GM23338 (cell line): Measurements from ENCODE around the gene THSD4. TPM values are rescaled to one million over a fixed set of nuclear protein-coding genes. Genes with fewer than 3 reads are reported as not detected.

Experiments used
- ATAC-seq: fragments of 200-7000 bp; cut with Tn5 transposase; 3 replicates; pipeline ENCODE4 v1.9.1; 2020
- DNase-seq: peaks from one replicate; pipeline ENCODE4 v3.0.0-alpha.2; 2015; ENCODE audit warnings: low spot score
- H2AFZ ChIP-seq: fragments of 200-600 bp; sonication (generic); 2 replicates; pipeline ENCODE4 v1.8.0; 2016; ENCODE audit warnings: antibody characterized with exemption, mild to moderate bottlenecking, moderate library complexity
- H3F3A ChIP-seq: fragments of 200-600 bp; sonication (generic); replicated peaks from 2 replicates; pipeline ENCODE4 v1.8.0; 2017; ENCODE audit warnings: antibody characterized with exemption, mixed run types, low read depth
- H3K27ac ChIP-seq: fragments of 200-600 bp; sonication (generic); 2 replicates; pipeline ENCODE4 v1.6.1; 2016; ENCODE audit warnings: low read depth
- H3K27me3 ChIP-seq: fragments of 200-600 bp; sonication (generic); 2 replicates; pipeline ENCODE4 v1.8.0; 2016; ENCODE audit warnings: mild to moderate bottlenecking, mixed run types, moderate library complexity; ENCODE audit not compliant: insufficient read depth
- H3K36me3 ChIP-seq: fragments of 200-600 bp; sonication (generic); 2 replicates; pipeline ENCODE4 v1.8.0; 2016; ENCODE audit warnings: mild to moderate bottlenecking; ENCODE audit not compliant: insufficient read depth
- H3K4me1 ChIP-seq: fragments of 200-600 bp; sonication (generic); 2 replicates; pipeline ENCODE4 v1.8.0; 2016; ENCODE audit warnings: mild to moderate bottlenecking, moderate library complexity; ENCODE audit not compliant: insufficient read depth
- H3K4me2 ChIP-seq: fragments of 200-600 bp; sonication (generic); 2 replicates; pipeline ENCODE4 v1.7.1; 2017; ENCODE audit warnings: mixed run types
- H3K4me3 ChIP-seq: fragments of 200-600 bp; sonication (generic); 2 replicates; pipeline ENCODE4 v1.6.1; 2016; ENCODE audit warnings: mixed run types
- H3K79me2 ChIP-seq: fragments of 200-600 bp; sonication (generic); replicated peaks from 2 replicates; pipeline ENCODE4 v1.8.0; 2017; ENCODE audit warnings: mild to moderate bottlenecking; ENCODE audit not compliant: insufficient read depth
- H3K9me2 ChIP-seq: fragments of 200-600 bp; sonication (generic); 2 replicates; pipeline ENCODE4 v1.8.0; 2017; ENCODE audit not compliant: insufficient read depth
- H4K20me1 ChIP-seq: fragments of 200-600 bp; sonication (generic); replicated peaks from 2 replicates; pipeline ENCODE4 v1.8.0; 2017; ENCODE audit warnings: mild to moderate bottlenecking; ENCODE audit not compliant: insufficient read depth
- H3K27ac Mint-ChIP-seq: 2 replicates; pipeline ENCODE4 v1.8.0; 2020; ENCODE audit warnings: inconsistent platforms, mild to moderate bottlenecking, moderate library complexity, mixed read lengths
- H3K27me3 Mint-ChIP-seq: 3 replicates; pipeline ENCODE4 v1.8.0; 2022; ENCODE audit warnings: low read depth, mild to moderate bottlenecking, moderate library complexity, mixed read lengths, inconsistent platforms; ENCODE audit not compliant: insufficient read depth, poor library complexity
- H3K36me3 Mint-ChIP-seq: 3 replicates; pipeline ENCODE4 v1.8.0; 2021; ENCODE audit warnings: low read depth, mild to moderate bottlenecking, inconsistent platforms, moderate library complexity, mixed read lengths
- H3K4me1 Mint-ChIP-seq: 3 replicates; pipeline ENCODE4 v1.8.0; 2020; ENCODE audit warnings: mild to moderate bottlenecking, inconsistent platforms, mixed read lengths
- H3K4me3 Mint-ChIP-seq: 3 replicates; pipeline ENCODE4 v1.8.0; 2021; ENCODE audit warnings: moderate library complexity, mild to moderate bottlenecking, inconsistent platforms, mixed read lengths
- H3K9me3 Mint-ChIP-seq: 3 replicates; pipeline ENCODE4 v1.8.0; 2020; ENCODE audit warnings: moderate library complexity, mild to moderate bottlenecking, inconsistent platforms, mixed read lengths
- CREB1 ChIP-seq: fragments of 250-450 bp; sonication (Bioruptor Pico); IDR thresholded peaks from 2 replicates; pipeline ENCODE4 v1.5.0; 2020; ENCODE audit warnings: low read depth, mild to moderate bottlenecking, moderate library complexity
- EZH2 ChIP-seq: fragments of 200-600 bp; sonication (generic); IDR thresholded peaks from one replicate; pipeline ENCODE4 v1.8.0; 2017; ENCODE audit warnings: antibody characterized with exemption, mild to moderate bottlenecking, low read depth; ENCODE audit not compliant: unreplicated experiment
- NANOG ChIP-seq: IDR thresholded peaks from 2 replicates; pipeline ENCODE4 v1.6.1; 2016; ENCODE audit warnings: antibody characterized with exemption, borderline replicate concordance
- STAT1 ChIP-seq: IDR thresholded peaks from one replicate; pipeline ENCODE4 v1.6.1; 2016; ENCODE audit warnings: antibody characterized with exemption; ENCODE audit not compliant: unreplicated experiment
- ZNF331 ChIP-seq: fragments of 250-450 bp; sonication (Bioruptor Pico); IDR thresholded peaks from 2 replicates; pipeline ENCODE4 v1.5.0; 2020; ENCODE audit warnings: low read depth, mild to moderate bottlenecking, moderate library complexity
- polyA plus RNA-seq: library from polyadenylated mRNA; unstranded; fragments of >200 nt; fragmentation: Nextera tagmentation; extraction: Ambion mirVana; gene quantifications from 2 replicates; pipeline ENCODE4 v1.2.1, GENCODE V29; 2016
- total RNA-seq: library from RNA; depleted of rRNA; stranded (reverse); fragments of >200 nt; shearing (Covaris generic); gene quantifications from 2 replicates; pipeline ENCODE4 v1.2.3, GENCODE V29; 2014
- TF ChIP-seq, protein P1 (sequence below), 2 experiments: fragments of 200-600 bp in 1 of 2; sonication (generic) in 1 of 2; conservative IDR thresholded peaks; 2 replicates each; pipeline versions ENCODE4 v1.5.1 to v1.6.1; 2016 to 2017; ENCODE audit warnings: antibody characterized with exemption in 2 of 2, low read depth in 2 of 2, mild to moderate bottlenecking in 2 of 2, moderate library complexity in 1 of 2
- TF ChIP-seq, protein P2 (sequence below): IDR thresholded peaks from 2 replicates; pipeline ENCODE4 v1.6.1; 2016; ENCODE audit warnings: antibody characterized with exemption

THSD4 gene
- total and polyA plus RNA-seq, 2 experiments from 2014 or later = 2.0 to 7.4 TPM

DNA sequence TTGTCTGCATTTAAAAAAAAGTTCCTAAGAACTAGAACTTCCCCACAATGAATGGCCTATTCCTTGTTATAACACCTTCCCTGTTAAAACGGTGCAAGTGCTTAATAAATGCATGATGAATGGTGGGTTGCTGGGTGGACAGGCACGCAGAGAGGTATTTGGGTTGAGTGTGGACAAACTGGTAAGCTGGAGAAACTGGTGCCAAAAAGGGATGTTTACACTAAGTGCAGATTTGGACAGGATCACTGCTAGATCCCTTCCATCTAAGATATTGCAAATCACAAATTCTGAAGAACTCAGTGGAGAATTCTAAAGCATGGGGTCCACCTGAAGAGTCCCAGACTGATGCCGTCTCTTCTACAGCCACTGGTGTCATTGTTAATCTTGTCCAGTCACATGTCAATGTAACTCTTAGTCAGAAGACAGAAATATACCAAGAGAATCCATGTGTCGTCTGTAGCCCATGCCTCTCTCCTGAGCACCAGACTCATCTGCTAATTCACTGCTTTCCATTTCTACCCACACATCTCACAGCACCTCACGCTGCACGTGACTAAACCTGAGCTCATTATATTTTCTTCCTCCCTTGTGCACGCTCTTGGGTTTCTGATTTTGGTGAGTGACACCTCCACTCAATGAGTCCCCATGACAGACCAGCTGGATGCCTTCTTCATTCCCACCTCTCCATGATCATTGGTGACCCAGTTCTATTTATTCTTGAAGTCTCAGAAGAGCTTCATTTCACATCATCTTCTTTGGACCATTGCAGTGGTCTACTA is 328.9 kb downstream of the THSD4 start (continued):
- TF ChIP-seq EZH2 (no peak), STAT1 (no peak), CREB1 (CRISPR knock-in tag) (no peak), NANOG (no peak)
- TF ChIP-seq, protein P1, sequence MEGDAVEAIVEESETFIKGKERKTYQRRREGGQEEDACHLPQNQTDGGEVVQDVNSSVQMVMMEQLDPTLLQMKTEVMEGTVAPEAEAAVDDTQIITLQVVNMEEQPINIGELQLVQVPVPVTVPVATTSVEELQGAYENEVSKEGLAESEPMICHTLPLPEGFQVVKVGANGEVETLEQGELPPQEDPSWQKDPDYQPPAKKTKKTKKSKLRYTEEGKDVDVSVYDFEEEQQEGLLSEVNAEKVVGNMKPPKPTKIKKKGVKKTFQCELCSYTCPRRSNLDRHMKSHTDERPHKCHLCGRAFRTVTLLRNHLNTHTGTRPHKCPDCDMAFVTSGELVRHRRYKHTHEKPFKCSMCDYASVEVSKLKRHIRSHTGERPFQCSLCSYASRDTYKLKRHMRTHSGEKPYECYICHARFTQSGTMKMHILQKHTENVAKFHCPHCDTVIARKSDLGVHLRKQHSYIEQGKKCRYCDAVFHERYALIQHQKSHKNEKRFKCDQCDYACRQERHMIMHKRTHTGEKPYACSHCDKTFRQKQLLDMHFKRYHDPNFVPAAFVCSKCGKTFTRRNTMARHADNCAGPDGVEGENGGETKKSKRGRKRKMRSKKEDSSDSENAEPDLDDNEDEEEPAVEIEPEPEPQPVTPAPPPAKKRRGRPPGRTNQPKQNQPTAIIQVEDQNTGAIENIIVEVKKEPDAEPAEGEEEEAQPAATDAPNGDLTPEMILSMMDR (conservative IDR thresholded peaks at IDR 0.05; ENCODE audit: low read depth in 2 of 2) = no peak

DNA sequence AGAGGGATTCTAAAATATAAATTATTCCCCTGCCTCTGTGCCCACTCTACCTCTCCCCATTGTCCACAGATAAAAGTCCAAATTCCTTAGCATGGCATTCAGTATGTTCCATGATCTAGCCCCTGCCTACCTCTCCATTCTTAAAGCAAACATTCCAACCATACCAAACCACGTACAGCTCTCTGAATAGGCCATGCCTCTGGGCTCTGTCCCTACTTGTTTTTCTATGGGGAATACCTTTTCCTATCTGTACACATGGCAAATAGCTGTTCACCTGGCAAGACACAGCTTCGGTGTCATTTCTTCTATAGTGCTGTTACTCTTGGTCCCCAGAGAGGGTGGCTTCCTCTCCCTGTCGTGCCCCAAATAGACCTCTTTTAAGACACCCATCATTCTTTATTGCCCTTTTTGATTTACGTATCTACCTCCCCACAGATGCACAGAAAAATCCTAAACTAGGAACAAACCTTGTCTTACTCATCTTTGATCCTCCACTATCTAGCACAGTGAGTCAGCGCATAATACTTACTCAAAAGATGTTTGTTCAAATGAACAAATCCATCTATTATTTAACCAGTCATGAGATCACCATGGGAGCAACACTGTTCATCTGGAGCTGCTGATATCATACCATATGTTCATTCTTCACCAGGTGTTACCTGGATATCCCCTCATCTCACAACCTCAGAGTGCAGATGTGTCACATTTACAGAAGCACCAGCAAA is 329.8 kb downstream of the THSD4 start:
- H3K4me3 ChIP-seq = no peak overlapping the region
- no peak for ATAC-seq
- H3K4me3 Mint-ChIP-seq = no peak overlapping the region
- H3K27ac ChIP-seq = no peak overlapping the region
- H3K4me1 Mint-ChIP-seq = peaks cover 9% of the 10 kb centered on the region
- no peaks in the 10 kb centered on the region for H3K79me2 ChIP-seq
- H3K36me3 Mint-ChIP-seq = no peaks in the 10 kb centered on the region
- no peak for DNase-seq
- no peak overlapping the region for H3K27ac Mint-ChIP-seq
- H3F3A ChIP-seq = no peaks in the 10 kb centered on the region
- no peaks in the 10 kb centered on the region for H3K27me3 Mint-ChIP-seq
- H4K20me1 ChIP-seq = no peaks in the 10 kb centered on the region
- H3K4me1 ChIP-seq = peaks cover 12% of the 10 kb centered on the region
- H3K36me3 ChIP-seq = no peaks in the 10 kb centered on the region
- no peaks in the 10 kb centered on the region for H3K9me2 ChIP-seq
- no peaks in the 10 kb centered on the region for H3K9me3 Mint-ChIP-seq
- H2AFZ ChIP-seq = no peak overlapping the region
- no peaks in the 10 kb centered on the region for H3K27me3 ChIP-seq
- no peak overlapping the region for H3K4me2 ChIP-seq
- no peak for TF ChIP-seq CREB1 (CRISPR knock-in tag)
- no peak for TF ChIP-seq STAT1
- no peak for TF ChIP-seq ZNF331
- TF ChIP-seq, protein P2, sequence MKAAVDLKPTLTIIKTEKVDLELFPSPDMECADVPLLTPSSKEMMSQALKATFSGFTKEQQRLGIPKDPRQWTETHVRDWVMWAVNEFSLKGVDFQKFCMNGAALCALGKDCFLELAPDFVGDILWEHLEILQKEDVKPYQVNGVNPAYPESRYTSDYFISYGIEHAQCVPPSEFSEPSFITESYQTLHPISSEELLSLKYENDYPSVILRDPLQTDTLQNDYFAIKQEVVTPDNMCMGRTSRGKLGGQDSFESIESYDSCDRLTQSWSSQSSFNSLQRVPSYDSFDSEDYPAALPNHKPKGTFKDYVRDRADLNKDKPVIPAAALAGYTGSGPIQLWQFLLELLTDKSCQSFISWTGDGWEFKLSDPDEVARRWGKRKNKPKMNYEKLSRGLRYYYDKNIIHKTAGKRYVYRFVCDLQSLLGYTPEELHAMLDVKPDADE = no peak
